Suprapubic skin (tissue), 4 donors: ENCODE measurements around the gene SIRT5.

Experiments
- CTCF ChIP-seq, 2 donors: fragments of 200-600 bp in 1 of 2; fragments of 450-650 bp in 1 of 2; sonication (generic) in 1 of 2; IDR thresholded peaks; one replicate each; pipeline ENCODE4 v1.5.1; 2016 to 2019; ENCODE audit warnings: antibody characterized with exemption in 2 of 2, mild to moderate bottlenecking in 1 of 2, moderate library complexity in 1 of 2
- EP300 ChIP-seq: sonication (generic); formaldehyde crosslinking; IDR thresholded peaks from one replicate; pipeline ENCODE4 v1.6.1; 2017; ENCODE audit warnings: antibody characterized with exemption
- POLR2A ChIP-seq, 2 donors: fragments of 450-650 bp; IDR thresholded peaks; one replicate each; pipeline ENCODE4 v1.6.1; 2017; ENCODE audit warnings: antibody characterized with exemption in 2 of 2, mild to moderate bottlenecking in 2 of 2, moderate library complexity in 2 of 2
- POLR2AphosphoS5 ChIP-seq, 3 donors: sonication (generic); formaldehyde crosslinking; IDR thresholded peaks; one replicate each; pipeline ENCODE4 v1.6.1; 2017; ENCODE audit warnings: antibody characterized with exemption in 3 of 3

- TF ChIP-seq CTCF (IDR thresholded peaks at IDR 0.05) = no peak
- no peak for TF ChIP-seq POLR2A (IDR thresholded peaks at IDR 0.05)
- no peak for TF ChIP-seq POLR2AphosphoS5 (IDR thresholded peaks at IDR 0.05)
- no peak for TF ChIP-seq EP300
Measured at GRCh38 chr6:13589801-13590200, 15.4 kb downstream of the SIRT5 start.
